Mesenteric fat pad (tissue), 1 donor: ENCODE measurements around the gene KIAA0513. TPM values are rescaled to one million over a fixed set of nuclear protein-coding genes. Genes with fewer than 3 reads are reported as not detected.

Experiments used
- total RNA-seq: library from RNA; stranded (reverse); fragmentation: NEBNext Ultra II Directional; extraction: Animal tissue kit (Norgen Biotek cat#: 25700); gene quantifications from one replicate; pipeline ENCODE4 v1.2.1, GENCODE V29; 2021
- donor health status: DM: yes; HTN: yes; CAD: no.

Gene KIAA0513
- total RNA-seq, 1 donor from 2014 or later: 12.7 TPM

Other genes with a start within 250 kb of the KIAA0513 start
- gene CRISPLD2, start 207.8 kb upstream of the KIAA0513 start, total RNA-seq: 256 TPM
- gene ZDHHC7, start 16.3 kb upstream of the KIAA0513 start, total RNA-seq: 45.6 TPM
- not detected for gene CIBAR2, start 84.7 kb downstream of the KIAA0513 start, total RNA-seq